K562 (cell line): ENCODE results near the gene DPAGT1. TPM values are rescaled to one million over a fixed set of nuclear protein-coding genes. Genes with fewer than 3 reads are reported as not detected.
A peak's percentile ranks its signal among the peaks of the same experiment; 100 is the strongest.

Source experiments
- ATAC-seq: fragments of 200-7000 bp; cut with Tn5 transposase; 3 replicates; pipeline ENCODE4 v1.9.1; 2020; ENCODE audit warnings: moderate library complexity
- BruUV-seq: library from RNA; stranded (reverse); fragments of 400-500 nt; replicated peaks from 2 replicates; lab custom pipeline; 2021; lab: Mats Ljungman, UMichigan
- CTCF ChIA-PET: fragments of 300-600 bp; formaldehyde crosslinking; extraction: SDS; loops from one replicate; lab custom pipeline; 2021; ENCODE audit warnings: low intra/inter-chr PET ratio; lab: Yijun Ruan, JAX
- POLR2A ChIA-PET: fragments of 300-600, 350-650 bp; sonication (Branson Sonifier 250); formaldehyde crosslinking; extraction: SDS; loops from one replicate; lab custom pipeline; 2021; ENCODE audit warnings: antibody characterized with exemption, inconsistent platforms; lab: Yijun Ruan, JAX
- DNase-seq, 4 experiments: peaks; one replicate each; pipeline versions ENCODE4 v3.0.0 to v3.0.0-alpha.2; 2011 to 2018; ENCODE audit warnings: low spot score in 3 of 4, mixed read lengths in 3 of 4; ENCODE audit errors: extremely low read depth in 1 of 4
- FAIRE-seq: peaks from 2 replicates; lab custom pipeline; 2011; peaks lifted over from hg19 to GRCh38; lab: Jason Lieb, UNC
- H2AFZ ChIP-seq: 2 replicates; pipeline ENCODE4 v1.6.0; 2011; ENCODE audit warnings: low read depth, low read length, control low read depth, inconsistent platforms
- H3K27ac ChIP-seq: fragments of 200-600 bp; 3 replicates; pipeline ENCODE4 v1.8.0; 2011; ENCODE audit warnings: low read depth, mild to moderate bottlenecking, control low read depth, inconsistent platforms, low read length, moderate library complexity, mixed read lengths; ENCODE audit errors: extremely low read depth
- H3K27me3 ChIP-seq, 2 experiments: fragments of 300-600 bp in 1 of 2; 2 replicates in 1 of 2; 3 replicates in 1 of 2; pipeline versions ENCODE4 v1.6.0 to v1.8.0; 2011; ENCODE audit warnings: inconsistent platforms in 2 of 2, low read length in 2 of 2, mild to moderate bottlenecking in 1 of 2, mixed read lengths in 1 of 2, moderate library complexity in 1 of 2; ENCODE audit not compliant: control insufficient read depth in 2 of 2, insufficient read depth in 2 of 2
- H3K36me3 ChIP-seq: fragments of 300-600 bp; 3 replicates; pipeline ENCODE4 v1.8.0; 2011; ENCODE audit warnings: mild to moderate bottlenecking, low read length, inconsistent platforms; ENCODE audit not compliant: control insufficient read depth, insufficient read depth
- H3K4me1 ChIP-seq, 2 experiments: fragments of 200-600 bp in 1 of 2; replicated peaks in 1 of 2; 2 replicates in 1 of 2; 3 replicates in 1 of 2; pipeline versions ENCODE4 v1.5.1 to v1.8.0; 2011; ENCODE audit warnings: inconsistent platforms in 2 of 2, low read length in 2 of 2, mild to moderate bottlenecking in 1 of 2, mixed read lengths in 1 of 2, moderate library complexity in 1 of 2; ENCODE audit not compliant: control insufficient read depth in 2 of 2, insufficient read depth in 2 of 2
- H3K4me2 ChIP-seq: 2 replicates; pipeline ENCODE4 v1.6.1; 2011; ENCODE audit warnings: low read length, control low read depth, inconsistent platforms, mixed read lengths; ENCODE audit not compliant: insufficient read depth
- H3K4me3 ChIP-seq: fragments of 200-600 bp; sonication (generic), shearing (Covaris generic); 2 replicates; pipeline ENCODE4 v1.5.1; 2016; ENCODE audit warnings: control low read depth, inconsistent platforms
- H3K79me2 ChIP-seq: fragments of 200-600 bp; 3 replicates; pipeline ENCODE4 v1.8.0; 2011; ENCODE audit warnings: low read length, inconsistent platforms; ENCODE audit not compliant: control insufficient read depth, insufficient read depth
- H3K9ac ChIP-seq, 2 experiments: 2 replicates each; pipeline versions ENCODE4 v1.6.0 to v1.6.1; 2011; ENCODE audit warnings: low read depth in 2 of 2, low read length in 2 of 2, control low read depth in 1 of 2, inconsistent platforms in 1 of 2, mild to moderate bottlenecking in 1 of 2, mixed read lengths in 1 of 2; ENCODE audit not compliant: insufficient read depth in 1 of 2
- H3K9me1 ChIP-seq: one replicate; pipeline ENCODE4 v1.6.0; 2011; ENCODE audit warnings: inconsistent platforms, mild to moderate bottlenecking, low read length, moderate library complexity; ENCODE audit not compliant: control insufficient read depth, insufficient read depth
- H3K9me3 ChIP-seq: replicated peaks from 2 replicates; pipeline ENCODE4 v1.5.1; 2011; ENCODE audit warnings: low read depth, low read length, inconsistent platforms; ENCODE audit not compliant: control insufficient read depth, insufficient read depth
- H4K20me1 ChIP-seq: replicated peaks from 2 replicates; pipeline ENCODE4 v1.6.1; 2011; ENCODE audit warnings: low read length, inconsistent platforms, mixed read lengths; ENCODE audit not compliant: control insufficient read depth, insufficient read depth
- ASH1L ChIP-seq: fragments of 450-650 bp; IDR thresholded peaks from 2 replicates; pipeline ENCODE4 v1.6.1; 2018; ENCODE audit warnings: borderline replicate concordance, mild to moderate bottlenecking, low read depth; ENCODE audit not compliant: partially characterized antibody
- BRD4 ChIP-seq: fragments of 200-600 bp; sonication (generic); IDR thresholded peaks from 2 replicates; pipeline ENCODE4 v1.6.1; 2017; ENCODE audit warnings: inconsistent platforms
- EP300 ChIP-seq: IDR thresholded peaks from 2 replicates; pipeline ENCODE4 v1.6.1; 2012; ENCODE audit warnings: low read length, improper control_type of control experiment
- GABPA ChIP-seq: fragments of 200-800 bp; sonication (Bioruptor generic); conservative IDR thresholded peaks from 2 replicates; pipeline ENCODE4 v1.6.1; 2016; ENCODE audit warnings: low read depth, missing genetic modification characterization, missing compliant biosample characterization
- MNT ChIP-seq, 2 experiments: fragments of 450-650 bp; conservative IDR thresholded peaks; 2 replicates each; pipeline ENCODE4 v1.6.1; 2017; ENCODE audit warnings: mild to moderate bottlenecking in 2 of 2, moderate library complexity in 2 of 2
- NCOA4 ChIP-seq: fragments of 450-650 bp; IDR thresholded peaks from 2 replicates; pipeline ENCODE4 v1.6.1; 2018; ENCODE audit warnings: mild to moderate bottlenecking; ENCODE audit not compliant: partially characterized antibody
- NR3C1 ChIP-seq: sonication (generic); formaldehyde crosslinking; IDR thresholded peaks from 2 replicates; pipeline ENCODE4 v1.8.1; 2022; ENCODE audit warnings: missing genetic modification reagents
- RREB1 ChIP-seq: fragments of 250-450 bp; sonication (Bioruptor Pico); IDR thresholded peaks from 2 replicates; pipeline ENCODE4 v1.4.0; 2020
- TCF7 ChIP-seq: sonication (generic); IDR thresholded peaks from 2 replicates; pipeline ENCODE4 v1.6.1; 2016; ENCODE audit warnings: antibody characterized with exemption, borderline replicate concordance
- ZBTB2 ChIP-seq: fragments of 450-650 bp; IDR thresholded peaks from 2 replicates; pipeline ENCODE4 v1.6.1; 2016; ENCODE audit warnings: antibody characterized with exemption
- ZNF3 ChIP-seq: fragments of 250-450 bp; sonication (Bioruptor Pico); IDR thresholded peaks from 2 replicates; pipeline ENCODE4 v1.5.0; 2021; ENCODE audit warnings: mild to moderate bottlenecking, moderate library complexity
- WGBS: fragments of 100-300 bp; shearing (Covaris generic); methylation state at CpG from one replicate; pipeline ENCODE4 v1.1.6; 2016; ENCODE audit warnings: low coverage, mixed read lengths; ENCODE audit not compliant: insufficient coverage; ENCODE audit errors: missing lambda C conversion rate; 5-methylcytosine and 5-hydroxymethylcytosine counted together
- in situ Hi-C: fragments of 300-500 bp; cut with MboI; formaldehyde crosslinking; loops from 4 replicates; pipeline ENCODE4 v1.15.0; 2018; ENCODE audit warnings: inconsistent platforms, mixed read lengths
- intact Hi-C: fragments of 100-400 bp; cut with micrococcal nuclease; formaldehyde crosslinking; loops from 2 replicates; pipeline ENCODE4 v1.14.2; 2022
- polyA plus RNA-seq, 8 experiments: library from polyadenylated mRNA; depleted of rRNA in 4 of 8; stranded (reverse) in 5 of 8; unstranded in 3 of 8; fragments of >200 nt; fragmentation: Nextera tagmentation in 2 of 8; fragmentation: Illumina TruSeq in 1 of 8; extraction: Ambion mirVana in 2 of 8; extraction: Trizol in 1 of 8; gene quantifications; 2 replicates each; pipeline versions ENCODE4 v1.2.1 to v1.2.3, GENCODE V29; 2011 to 2014; ENCODE audit warnings: inconsistent platforms in 1 of 8, missing spikeins in 1 of 8
- total RNA-seq, 7 experiments: library from RNA; depleted of rRNA in 6 of 7; stranded (reverse); fragments of >200 nt in 6 of 7; fragmentation: Illumina TruSeq in 2 of 7; extraction: Trizol in 2 of 7; gene quantifications; 2 replicates each; pipeline versions ENCODE4 v1.2.1 to v1.2.3, GENCODE V29; 2011 to 2021; ENCODE audit warnings: low replicate concordance in 1 of 7

Gene DPAGT1
- total and polyA plus RNA-seq, 9 of the 15 experiments (the other 6 are each of a cell fraction or from before 2014, with no cell fraction given) = 29.9 to 135 (median 85.0) TPM

- TF ChIP-seq MNT (conservative IDR thresholded peaks at IDR 0.05) = peak in 1 of 2 experiments; percentile 3; a peak in 1 of 4 replicates
- no peak for TF ChIP-seq EP300
- no peak for TF ChIP-seq ASH1L
- TF ChIP-seq GABPA (tag) = peak; percentile 11; the same call in 1 of the 2 replicates
Measured at GRCh38 chr11:119108857-119109221, 7.2 kb upstream of the DPAGT1 start (continued).

- peaks cover 46% of the 10 kb centered on the region; the same call in 2 of the 3 replicates for H3K36me3 ChIP-seq
- no peaks in the 10 kb centered on the region for H3K9me1 ChIP-seq
- POLR2A ChIA-PET = interaction anchor here (0.5 to 5.8 kb wide), 12 partner anchors 10 to 539 kb away, joined by 3 to 75 read pairs (median 4); partner anchors contain the start of genes HINFP, MCAM and NLRX1
- H3K27ac ChIP-seq = peak overlapping the region; percentile 83
- FAIRE-seq = peak; percentile 94
- 0% methylated on average over 8 of the region's 8 CpGs for whole genome bisulfite sequencing
- peak overlapping the region; percentile 64 for H2AFZ ChIP-seq
- in situ Hi-C loops = no loop called here
- H3K79me2 ChIP-seq = peaks cover 41% of the 10 kb centered on the region
- peak overlapping the region; percentile 71 to 94 for H3K9ac ChIP-seq
- peak overlapping the region; percentile 99 for H3K4me2 ChIP-seq
- no peaks in the 10 kb centered on the region for H3K9me3 ChIP-seq
- H3K4me1 ChIP-seq = peaks cover 35 to 37% of the 10 kb centered on the region in 2 experiments
- no peaks in the 10 kb centered on the region for H3K27me3 ChIP-seq
- peak; percentile 56 to 89 (median 74) for DNase-seq
- CTCF ChIA-PET = no interaction called here
- peak overlapping the region; percentile 94 for H3K4me3 ChIP-seq
- BruUV-seq = TSS peak; percentile 77
- peaks cover 18% of the 10 kb centered on the region for H4K20me1 ChIP-seq
- peak; percentile 71 for ATAC-seq
- intact Hi-C loops = loop anchor here (5.0 kb wide), 1 partner anchor 269 kb away; no protein-coding TSS in a partner anchor
- no peak for TF ChIP-seq ZBTB2
- TF ChIP-seq ZNF3 (CRISPR knock-in tag) = no peak
- TF ChIP-seq NR3C1 = no peak
- TF ChIP-seq TCF7 = no peak
- TF ChIP-seq NCOA4 = no peak
- 0 out of 2 replicates have a peak, but pooled peaks have one; percentile 44 for TF ChIP-seq RREB1 (CRISPR knock-in tag)
- TF ChIP-seq BRD4 = no peak
Measured at GRCh38 chr11:119108146-119108856, 6.6 kb upstream of the DPAGT1 start.
